HG03039 (cell line): ENCODE data around the gene BCL7A.
"Not testable (repeated sequence)": the region's sequence is repeated elsewhere in the genome, so short reads cannot be mapped to it uniquely, and the experiment has no call there.

Source experiments
- ATAC-seq: cut with Tn5 transposase; IDR thresholded peaks from one replicate; pipeline ENCODE4 v1.9.1; 2021; ENCODE audit warnings: mild to moderate bottlenecking, moderate library complexity; ENCODE audit not compliant: unreplicated experiment

The BCL7A gene

DNA sequence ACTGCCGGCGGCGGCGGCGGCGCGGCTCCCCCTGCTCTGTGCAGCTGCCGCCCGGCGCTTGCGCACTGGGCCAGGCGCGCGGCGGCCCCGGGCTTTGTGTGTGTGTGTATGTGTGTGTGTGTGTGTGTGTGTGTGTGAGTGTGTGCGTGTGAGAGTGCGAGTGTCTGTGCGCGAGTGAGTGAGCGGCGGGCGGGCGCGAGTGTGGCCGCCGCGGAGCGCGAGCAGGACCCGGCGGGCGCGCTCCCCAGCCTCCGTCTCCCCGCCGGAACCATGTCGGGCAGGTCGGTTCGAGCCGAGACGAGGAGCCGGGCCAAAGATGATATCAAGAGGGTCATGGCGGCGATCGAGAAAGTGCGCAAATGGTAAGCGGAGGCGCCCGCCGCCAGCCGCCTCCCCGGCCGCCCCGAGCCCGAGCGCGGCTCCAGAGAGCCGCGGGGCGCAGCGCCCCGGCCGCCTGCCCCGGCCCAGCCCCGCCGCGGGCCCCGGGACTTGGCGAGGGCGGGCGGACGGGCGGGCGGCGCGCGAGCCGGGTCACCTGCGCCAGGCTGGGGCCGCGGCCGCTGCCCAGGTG, at the start of gene BCL7A:
TSS of gene BCL7A (plus strand) at position 63 of the 571 bp plus-strand sequence. CDS start at position 271, 208 bp downstream.
- ATAC-seq: no peak

DNA sequence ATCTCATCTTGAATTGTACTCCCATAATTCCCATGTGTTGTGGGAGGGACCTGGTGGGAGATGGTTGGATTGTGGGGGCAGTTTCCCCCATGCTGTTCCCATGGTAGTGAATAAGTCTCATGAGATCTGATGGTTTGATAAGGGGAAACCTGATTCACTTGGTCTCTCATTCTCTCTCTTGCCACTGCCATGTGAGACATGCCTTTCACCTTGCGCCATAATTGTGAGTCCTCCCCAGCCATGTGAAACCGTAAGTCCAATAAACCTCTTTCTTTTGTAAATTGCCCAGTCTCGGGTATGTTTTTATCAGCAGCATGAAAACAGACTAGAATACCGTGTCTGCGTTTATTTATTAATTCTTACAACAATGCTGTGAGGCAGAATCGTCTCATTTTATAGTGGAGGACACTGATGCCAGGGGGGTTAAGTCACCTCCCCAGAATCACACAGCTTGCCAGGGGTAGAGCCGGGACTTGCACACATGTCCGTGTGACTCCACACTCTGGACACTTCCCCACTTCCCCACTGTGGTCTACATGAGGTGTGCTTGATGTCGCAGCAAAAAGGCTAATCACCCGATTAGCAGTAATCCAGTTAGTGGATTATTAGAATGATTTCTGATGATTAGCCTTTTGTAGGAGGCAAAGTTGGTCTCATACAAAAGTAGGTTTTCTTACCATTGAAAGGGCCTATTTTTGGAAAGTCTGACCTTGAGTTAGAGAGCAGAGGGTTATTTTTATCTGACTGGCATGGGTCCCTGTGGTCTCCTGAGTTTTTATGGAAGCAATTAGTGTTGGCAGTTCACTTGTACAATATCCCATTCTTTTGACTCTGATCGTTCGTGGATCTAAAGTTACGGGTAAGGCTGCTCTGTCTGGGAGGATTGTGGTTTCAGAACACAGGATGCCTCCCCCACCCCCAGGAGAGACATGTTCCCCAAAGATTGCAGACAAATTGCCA, 47.4 kb upstream of the BCL7A start:
- ATAC-seq: no peak

DNA sequence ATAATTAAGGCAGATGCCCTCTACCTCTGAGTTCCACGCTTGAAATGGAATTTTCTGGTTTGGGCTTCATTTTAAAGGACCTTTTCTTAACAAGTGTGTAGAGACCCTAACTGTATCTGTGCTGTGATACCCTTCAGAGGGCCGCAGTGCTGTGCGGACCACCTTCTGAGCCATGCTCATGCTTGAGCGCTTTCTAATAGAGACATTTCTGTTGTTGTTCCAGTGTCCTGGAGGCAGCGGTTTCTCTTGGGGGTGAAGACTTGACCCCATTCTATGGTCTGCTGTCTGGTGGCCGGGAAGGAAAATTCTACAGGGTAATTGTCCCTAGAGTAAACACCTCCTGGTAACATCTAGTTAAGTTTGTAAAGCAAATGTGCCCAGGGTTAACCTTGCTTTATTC, 46.7 kb upstream of the BCL7A start:
- ATAC-seq: no peak

DNA sequence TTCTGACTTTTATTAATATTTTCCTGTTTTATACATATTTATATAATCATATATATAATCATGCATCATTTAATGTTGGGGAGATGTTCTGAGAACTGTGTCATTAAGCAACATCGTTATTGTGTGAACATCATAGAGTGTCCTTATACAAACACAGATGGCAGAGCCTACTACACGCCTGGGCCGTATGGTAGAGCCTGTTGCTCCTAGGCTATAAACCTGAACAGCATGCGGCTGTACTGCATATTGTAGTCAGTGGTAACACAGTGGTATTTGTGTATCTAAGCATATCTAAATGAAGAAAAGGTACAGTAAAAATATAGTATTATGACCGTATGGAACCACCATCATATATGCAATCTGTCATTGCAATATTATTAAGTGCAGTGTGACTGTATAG, 44.7 kb upstream of the BCL7A start:
- ATAC-seq: no peak

DNA sequence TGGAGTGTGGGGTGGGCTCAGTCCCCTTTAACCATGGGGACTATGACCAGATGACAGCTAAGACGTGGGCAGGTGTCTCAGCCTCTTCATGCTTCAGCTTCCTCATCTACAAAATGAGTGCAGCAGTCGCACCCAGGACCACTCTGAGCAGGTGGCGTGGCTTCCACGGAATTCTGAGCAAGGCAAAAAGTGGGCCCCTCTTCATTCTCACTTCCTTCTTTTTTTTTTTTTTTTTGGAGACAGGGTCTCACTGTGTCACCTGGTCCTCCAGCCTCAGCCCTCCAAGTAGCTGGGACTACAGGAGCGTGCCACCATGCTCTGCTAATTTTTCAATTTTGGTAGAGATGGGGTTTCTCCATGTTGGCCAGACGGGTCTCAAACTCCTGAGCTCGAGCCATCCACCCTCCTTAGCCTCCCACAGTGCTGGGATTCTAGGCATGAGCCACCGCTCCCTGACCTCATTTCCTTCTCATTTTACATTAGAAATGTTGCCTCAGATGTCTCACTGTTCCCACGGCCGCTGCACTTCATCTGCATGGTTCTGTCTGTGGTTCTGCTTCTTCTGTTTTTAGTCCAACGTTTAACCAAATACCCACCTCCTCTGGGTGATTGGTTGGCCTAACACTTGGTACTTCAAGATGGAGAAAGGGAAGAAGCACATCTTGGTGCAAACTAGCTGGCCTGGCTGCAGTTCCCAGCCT, 41.3 kb upstream of the BCL7A start:
- no peak for ATAC-seq

DNA sequence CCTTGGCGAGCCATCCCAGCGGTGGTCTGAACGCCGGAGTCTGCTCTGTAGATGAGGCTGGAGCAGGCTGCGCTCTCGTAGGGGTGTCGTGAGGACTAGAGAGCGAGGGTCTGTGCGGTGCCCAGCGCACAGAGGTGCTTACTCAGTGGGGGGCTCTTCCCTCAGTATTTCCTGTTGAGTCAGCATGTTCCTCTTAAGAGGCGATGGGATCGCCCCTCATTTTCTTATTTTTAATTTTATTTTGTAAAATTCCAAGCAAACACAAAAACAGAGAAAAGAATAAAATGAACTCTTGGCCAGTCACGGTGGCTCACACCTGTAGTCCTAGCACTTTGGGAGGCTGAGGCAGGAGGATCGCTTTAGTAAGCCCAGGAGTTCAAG, 40.8 kb upstream of the BCL7A start:
- no peak for ATAC-seq

DNA sequence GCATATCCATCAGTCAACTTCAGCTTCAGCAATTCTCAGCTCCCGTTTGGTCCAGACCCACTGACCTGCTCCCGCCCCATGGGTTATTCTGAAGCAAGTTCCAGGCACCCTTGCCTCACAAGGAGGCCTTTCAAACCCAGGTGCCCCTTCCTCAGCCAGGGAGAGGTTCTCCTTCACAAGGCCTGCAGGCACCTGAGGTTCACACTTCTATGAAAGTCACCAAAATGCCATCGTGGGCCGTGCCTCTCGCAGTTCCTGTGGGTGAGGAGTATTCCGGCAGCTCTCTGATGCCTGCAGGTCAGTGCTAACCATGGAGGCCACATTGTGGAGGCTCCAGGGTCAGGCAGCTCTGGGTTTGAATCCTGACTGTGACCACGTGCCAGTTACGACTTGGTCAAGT, 40.2 kb upstream of the BCL7A start:
- ATAC-seq: no peak

DNA sequence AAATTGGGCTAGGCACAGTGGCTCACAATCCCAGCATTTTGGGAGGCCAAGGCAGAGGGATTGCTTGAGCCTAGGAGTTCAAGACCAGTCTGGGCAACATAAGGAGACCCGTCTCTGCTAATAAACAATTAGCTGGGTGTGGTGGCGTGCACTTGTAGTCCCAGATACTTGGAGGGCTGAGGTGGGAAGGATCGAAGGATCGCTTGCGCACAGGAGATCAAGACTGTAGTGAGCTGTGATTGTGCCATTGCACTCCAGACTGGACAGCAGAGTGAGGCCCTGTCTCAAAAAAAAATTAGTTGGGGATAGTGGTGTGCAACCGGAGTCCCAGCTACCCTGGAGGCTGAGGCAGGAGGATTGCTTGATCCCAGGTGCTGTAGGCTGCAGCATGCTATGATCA, 38.7 kb upstream of the BCL7A start:
- ATAC-seq: no peak

DNA sequence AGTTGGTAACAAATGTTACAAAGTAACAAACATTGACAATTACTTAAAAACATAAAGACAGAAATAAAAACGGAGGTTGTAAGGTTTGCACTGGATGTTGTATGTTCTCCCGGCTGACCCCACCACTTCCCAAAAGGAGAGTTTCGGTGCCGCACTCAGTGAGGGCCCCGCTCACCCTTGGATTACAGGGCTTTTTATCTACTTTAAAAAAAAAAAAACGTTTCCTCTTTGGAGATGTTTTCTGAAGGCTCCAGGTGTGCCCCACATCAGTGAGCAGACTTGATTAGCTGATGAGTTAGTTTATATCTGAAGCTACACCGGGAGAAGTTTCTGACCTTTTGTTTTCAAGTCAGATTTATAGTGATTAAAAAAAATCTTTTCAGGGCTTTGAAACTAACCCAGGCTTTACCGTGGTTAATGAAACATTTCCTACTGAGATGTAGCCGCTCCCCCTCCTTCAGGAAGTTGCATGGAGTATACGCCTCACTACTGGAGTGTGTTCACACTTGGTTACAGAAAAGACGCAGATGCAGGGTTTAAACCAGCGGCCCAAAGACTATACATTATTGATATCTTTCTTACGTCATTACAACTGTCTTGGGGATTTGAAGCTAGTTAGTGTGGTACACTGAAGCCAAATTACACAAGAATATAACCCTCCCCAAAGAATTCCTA, 38.0 kb upstream of the BCL7A start:
- ATAC-seq: no peak

DNA sequence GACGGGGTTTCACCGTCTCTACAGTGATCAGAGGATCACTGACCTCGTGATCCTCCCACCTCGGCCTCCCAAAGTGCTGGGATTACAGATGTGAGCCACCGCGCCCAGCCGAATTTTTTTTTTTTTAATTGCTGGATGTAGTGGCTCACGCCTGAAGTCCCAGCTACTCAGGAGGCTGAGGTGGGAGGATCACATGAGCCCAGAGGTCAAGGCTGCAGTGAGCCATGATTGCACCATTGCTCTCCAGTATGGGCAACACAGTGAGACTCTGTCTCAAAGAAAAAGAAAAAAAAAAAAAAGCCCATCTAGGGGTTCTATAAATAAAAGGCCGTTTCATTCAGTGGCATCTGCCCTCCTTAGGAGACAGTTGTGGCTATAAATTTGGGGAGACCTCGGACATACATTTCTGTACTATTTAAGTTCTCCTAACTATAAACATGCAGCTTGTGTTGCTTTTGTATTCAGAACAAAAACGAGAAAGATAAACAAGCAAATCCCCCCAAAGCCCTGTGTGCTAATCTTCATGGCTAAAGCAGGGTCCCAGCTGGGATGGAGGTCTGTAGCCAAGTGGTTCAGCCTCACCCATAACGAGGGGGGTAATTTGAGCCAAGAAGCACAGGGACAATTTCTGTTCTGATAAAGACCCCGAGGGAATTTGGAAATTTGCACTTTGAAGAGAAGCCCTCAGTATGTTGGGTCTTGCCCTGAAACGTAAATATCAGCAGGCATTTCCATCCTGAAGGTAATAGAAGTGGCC, 35.0 kb upstream of the BCL7A start:
- no peak for ATAC-seq

DNA sequence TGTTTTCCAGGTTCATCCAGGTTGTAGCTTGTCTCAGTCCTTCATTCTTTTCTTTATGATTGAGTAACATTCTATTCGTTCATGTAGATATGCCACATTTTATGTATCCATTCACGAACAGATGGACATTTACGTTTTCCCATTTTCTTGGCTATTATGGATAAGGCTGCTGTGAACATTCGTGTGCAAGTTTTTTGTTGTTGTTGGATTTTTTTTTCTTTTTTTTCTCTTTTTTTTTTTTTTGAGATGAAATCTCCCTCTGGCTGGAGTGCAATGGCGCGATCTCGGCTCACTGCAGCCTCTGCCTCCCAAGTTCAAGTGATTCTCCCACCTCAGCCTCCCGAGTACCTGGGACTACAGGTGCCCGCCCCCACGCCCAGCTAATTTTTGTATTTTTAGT, 33.2 kb upstream of the BCL7A start:
- ATAC-seq: not testable (repeated sequence)

DNA sequence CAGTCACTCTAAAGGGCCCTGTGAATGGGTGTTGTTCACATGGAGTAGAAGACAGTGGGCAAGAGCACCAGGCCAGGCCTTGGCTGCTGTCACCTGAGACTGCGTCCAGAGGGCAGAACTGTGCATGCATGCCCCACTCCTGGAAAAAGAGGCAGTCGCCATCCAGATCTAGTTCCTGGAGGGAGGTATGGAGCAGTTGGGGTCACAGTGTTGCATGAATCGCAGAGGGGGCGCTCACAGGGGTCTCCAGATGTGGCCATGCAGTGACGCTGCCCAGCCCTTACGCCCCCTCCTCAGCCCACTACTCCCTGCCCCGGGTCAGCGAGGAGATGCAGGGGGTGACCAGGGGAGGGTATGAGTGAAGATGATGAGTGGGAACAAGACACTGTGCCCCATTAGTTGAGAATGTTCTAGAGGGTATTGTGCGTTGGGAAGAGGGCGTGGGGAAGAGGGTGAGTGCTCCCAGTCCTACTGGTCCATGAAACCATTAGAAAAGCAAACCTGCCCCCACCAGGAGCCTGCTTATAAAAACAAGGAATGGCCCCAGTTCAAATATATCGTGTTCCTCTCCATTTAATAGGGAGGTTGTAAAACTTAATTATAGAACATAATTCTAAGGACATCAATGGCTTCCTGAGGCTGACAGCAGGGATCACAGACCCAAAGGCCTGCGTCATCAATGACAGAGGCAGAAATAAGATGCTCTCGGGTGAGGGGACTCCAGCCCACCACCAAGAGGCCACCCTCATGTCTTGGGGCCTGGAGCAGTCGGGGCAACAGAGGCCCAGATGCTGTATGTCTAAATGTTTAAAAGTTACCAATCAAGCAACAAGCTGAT, 32.2 kb upstream of the BCL7A start:
- no peak for ATAC-seq

DNA sequence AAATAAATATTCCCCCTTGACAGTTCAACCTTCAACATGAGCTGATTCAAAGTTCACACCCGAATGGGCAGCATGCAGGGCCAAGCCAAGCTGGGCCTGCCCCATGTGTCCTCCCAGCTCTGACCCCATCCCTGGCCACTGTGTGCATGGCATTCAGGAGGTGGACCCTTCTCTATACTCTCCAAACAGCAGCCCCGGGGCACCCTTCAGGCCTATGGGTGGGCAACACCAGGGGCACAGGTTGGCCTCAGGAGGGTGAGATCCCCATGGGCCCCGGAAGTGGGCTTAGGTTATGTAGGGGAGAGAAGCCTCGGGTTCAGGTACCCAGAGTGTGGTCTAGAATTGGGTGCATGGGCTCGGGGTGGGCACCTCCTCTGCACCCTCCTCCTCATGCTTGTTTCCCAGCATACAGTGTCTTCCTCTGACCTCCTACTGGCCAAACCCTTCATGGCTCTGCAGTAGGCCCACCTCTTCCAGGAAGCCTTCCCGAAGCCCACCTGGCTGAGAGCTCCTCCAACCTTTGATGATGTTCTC, 31.5 kb upstream of the BCL7A start:
- ATAC-seq: no peak

DNA sequence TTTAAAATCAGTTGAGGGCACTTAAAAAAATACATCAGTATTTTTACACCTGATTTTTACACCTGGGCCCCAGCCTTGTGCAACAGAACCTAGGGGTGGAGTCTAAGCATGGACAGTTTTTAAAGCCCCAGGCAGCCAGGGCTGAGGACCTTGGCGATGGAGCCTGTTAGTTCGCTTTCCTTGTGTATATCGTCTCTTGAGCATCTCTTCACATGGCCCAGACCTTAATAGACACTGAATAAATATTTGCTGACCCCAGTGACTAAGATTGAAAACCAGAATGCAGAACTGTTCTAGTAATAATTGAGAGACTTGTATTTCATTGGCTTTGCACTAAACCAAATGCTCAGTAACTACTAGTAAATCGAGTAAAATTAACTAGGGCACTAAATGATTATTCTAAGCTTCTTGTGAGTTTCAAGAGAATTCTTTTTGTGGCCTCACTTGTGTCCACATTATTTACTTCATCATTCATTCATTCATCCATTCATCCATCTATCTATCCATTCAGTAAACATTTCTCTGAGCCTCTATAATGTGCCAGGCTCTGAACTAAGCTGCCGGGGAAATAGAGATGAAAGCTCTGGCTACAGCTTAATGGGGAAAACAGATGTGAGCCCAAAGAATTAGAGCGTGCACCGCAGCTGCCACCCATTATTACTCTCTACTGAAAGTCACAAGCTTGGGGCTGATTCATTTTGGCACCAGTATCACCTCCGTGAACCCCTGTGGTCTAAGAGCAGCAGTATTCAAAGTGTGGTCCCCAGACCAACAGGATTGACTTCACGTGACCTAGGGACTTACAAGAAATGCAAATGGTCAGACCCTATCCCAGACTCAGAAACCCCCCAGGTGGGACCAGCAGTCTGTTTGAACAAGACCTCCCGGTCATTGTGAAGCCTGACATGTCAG, 30.7 kb upstream of the BCL7A start:
- peak; percentile 46 for ATAC-seq

DNA sequence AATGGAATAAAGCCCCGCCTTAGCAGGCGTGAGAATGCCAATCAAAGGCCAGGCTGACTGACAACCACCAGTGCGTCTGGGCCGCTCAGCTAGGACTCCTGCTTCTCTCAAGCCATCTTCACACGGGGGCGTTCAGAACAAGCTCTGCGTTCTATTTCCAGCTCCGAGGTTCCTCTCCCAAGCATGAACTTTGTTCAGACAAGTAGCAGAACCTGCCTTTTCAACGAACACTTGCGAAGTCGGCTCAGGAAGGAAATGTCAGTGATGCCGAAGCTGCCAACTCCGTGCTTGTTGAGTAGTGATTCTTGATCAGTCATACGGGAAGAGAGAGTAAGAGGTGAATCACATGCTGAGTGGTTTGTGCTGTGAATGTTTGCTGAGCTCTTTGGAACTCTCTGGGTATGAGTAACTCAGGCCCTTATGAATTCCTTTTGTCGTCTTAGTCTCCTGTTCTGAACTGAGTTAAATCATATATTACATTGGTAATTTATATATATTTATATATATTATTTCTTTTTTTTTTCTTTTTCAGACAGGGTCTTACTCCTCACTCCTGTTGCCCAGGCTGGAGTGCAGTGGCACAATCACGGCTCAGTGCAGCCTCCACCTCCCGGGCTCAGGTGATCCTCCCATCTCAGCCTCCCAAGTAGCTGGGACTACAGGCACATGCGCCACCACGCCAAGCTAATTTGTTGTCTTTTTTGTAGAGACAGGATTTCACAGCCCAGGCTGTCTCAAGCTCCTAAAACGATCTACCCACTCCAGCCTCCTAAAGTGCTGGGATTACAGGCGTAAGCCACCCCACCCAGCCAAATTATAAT, 29.4 kb upstream of the BCL7A start:
- peak; percentile 63 for ATAC-seq

DNA sequence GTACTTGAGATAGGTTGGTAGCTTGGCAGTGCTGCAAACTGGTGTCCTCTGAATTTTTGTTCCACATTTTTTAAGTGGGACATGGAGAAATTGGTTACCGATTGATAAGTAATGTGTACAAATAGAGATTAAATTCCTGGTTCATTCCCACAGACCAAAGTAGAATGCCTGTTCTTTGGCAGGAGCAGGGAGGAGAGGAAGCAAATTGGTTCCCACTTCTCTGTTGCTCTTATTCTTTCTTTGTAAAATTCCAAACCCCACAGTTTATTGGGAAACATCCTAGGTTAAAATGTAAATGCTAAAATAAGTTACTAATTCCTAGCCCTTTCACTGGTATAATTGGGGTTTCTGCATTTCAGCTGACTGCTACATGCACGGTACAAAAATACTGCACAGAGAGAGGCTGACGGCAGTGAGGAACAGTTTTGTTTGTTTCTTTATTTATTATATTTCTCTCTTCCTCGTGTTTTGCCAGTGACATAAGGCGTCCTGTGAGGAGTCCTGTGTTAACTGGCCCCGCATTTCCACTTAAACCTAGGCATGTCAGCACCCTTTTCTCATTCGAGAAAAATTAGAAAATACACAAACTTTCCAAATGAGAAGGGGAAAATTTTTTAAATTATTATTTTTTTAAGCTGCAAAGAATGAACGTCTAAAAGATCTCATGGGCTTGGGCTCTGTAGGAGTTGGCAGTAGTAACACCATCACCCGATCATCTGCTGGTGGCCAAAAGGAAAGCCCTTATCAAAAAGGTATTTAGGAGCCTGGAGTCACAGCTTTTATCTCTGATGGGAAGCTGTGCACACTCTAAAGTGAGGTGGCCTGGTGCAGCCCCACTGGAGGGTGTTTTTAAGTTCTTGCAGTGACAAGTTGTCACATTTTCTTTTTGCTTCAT, 25.4 kb upstream of the BCL7A start:
- no peak for ATAC-seq
